ENCODE measurements around the gene RPA3.

DNA sequence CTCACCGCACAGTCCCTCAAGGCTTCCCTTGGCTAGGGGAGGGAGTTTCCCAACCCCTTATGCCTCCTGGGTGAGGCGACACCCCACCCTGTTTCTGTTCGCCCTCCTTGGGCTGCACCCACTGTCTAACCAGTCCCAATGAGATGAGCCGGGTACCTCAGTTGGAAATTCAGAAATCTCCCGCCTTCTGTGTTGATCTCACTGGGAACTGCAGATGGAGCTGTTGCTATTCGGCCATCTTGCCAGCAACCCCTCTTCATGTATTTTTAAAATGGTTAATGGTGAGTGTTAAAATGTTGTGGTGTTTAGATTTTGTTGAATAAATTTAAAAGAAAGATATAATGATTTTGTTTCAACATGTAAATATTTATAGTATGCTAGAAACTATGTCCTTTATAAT, 55.9 kb downstream of the RPA3 start:
- no peak for TF ChIP-seq POLR2A (IDR thresholded peaks at IDR 0.05)
- TF ChIP-seq, protein P1, sequence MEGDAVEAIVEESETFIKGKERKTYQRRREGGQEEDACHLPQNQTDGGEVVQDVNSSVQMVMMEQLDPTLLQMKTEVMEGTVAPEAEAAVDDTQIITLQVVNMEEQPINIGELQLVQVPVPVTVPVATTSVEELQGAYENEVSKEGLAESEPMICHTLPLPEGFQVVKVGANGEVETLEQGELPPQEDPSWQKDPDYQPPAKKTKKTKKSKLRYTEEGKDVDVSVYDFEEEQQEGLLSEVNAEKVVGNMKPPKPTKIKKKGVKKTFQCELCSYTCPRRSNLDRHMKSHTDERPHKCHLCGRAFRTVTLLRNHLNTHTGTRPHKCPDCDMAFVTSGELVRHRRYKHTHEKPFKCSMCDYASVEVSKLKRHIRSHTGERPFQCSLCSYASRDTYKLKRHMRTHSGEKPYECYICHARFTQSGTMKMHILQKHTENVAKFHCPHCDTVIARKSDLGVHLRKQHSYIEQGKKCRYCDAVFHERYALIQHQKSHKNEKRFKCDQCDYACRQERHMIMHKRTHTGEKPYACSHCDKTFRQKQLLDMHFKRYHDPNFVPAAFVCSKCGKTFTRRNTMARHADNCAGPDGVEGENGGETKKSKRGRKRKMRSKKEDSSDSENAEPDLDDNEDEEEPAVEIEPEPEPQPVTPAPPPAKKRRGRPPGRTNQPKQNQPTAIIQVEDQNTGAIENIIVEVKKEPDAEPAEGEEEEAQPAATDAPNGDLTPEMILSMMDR (IDR thresholded peaks at IDR 0.05): peak in 2 of 7 experiments; percentile 9 to 13
